ENCODE measurements around the gene NOL12.
"Not testable (repeated sequence)": the region's sequence is repeated elsewhere in the genome, so short reads cannot be mapped to it uniquely, and the experiment has no call there.

The NOL12 gene

DNA sequence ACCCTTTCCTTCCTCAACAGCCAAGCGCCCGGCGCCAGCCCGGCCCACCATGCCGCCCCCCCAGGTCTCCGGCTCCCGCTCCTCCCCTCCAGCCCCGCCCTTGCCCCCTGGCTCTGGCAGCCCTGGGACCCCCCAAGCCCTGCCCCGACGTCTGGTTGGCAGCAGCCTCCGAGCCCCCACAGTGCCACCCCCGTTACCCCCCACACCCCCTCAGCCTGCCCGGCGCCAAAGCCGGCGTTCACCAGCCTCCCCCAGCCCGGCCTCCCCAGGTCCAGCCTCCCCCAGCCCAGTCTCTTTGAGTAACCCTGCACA lies 30.9 kb upstream of the NOL12 start:
- no peak overlapping the region for H3K4me3 ChIP-seq (ENCODE audit: low read depth, low read length, poor library complexity, severe bottlenecking)
- H3K36me3 ChIP-seq (ENCODE audit: insufficient read depth, low read length): peaks cover 31% of the 10 kb centered on the region
- no peaks in the 10 kb centered on the region for H3K9me3 ChIP-seq (ENCODE audit: low read length)
- peaks cover 12% of the 10 kb centered on the region for H3K79me2 ChIP-seq (ENCODE audit: insufficient read depth, low read length)
- H4K20me1 ChIP-seq (ENCODE audit: insufficient read depth, low read length): no peaks in the 10 kb centered on the region
- H3K4me2 ChIP-seq (ENCODE audit: low read length): no peak overlapping the region
- TF ChIP-seq, protein P1, sequence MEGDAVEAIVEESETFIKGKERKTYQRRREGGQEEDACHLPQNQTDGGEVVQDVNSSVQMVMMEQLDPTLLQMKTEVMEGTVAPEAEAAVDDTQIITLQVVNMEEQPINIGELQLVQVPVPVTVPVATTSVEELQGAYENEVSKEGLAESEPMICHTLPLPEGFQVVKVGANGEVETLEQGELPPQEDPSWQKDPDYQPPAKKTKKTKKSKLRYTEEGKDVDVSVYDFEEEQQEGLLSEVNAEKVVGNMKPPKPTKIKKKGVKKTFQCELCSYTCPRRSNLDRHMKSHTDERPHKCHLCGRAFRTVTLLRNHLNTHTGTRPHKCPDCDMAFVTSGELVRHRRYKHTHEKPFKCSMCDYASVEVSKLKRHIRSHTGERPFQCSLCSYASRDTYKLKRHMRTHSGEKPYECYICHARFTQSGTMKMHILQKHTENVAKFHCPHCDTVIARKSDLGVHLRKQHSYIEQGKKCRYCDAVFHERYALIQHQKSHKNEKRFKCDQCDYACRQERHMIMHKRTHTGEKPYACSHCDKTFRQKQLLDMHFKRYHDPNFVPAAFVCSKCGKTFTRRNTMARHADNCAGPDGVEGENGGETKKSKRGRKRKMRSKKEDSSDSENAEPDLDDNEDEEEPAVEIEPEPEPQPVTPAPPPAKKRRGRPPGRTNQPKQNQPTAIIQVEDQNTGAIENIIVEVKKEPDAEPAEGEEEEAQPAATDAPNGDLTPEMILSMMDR (IDR thresholded peaks at IDR 0.05; ENCODE audit: low read length): no peak
- no peak for TF ChIP-seq EZH2 (IDR thresholded peaks at IDR 0.05; ENCODE audit: borderline replicate concordance, low read length)
- no peaks in the 10 kb centered on the region for H3F3A ChIP-seq (ENCODE audit: insufficient read depth, low read length)
- H3K4me1 ChIP-seq (ENCODE audit: insufficient read depth, low read length, severe bottlenecking): peaks cover 14% of the 10 kb centered on the region
- no peak overlapping the region for H3K9ac ChIP-seq (ENCODE audit: low read length)
- H3K9me2 ChIP-seq (ENCODE audit: low read depth, low read length): no peaks in the 10 kb centered on the region
- H3K27ac ChIP-seq (ENCODE audit: low read depth, low read length, poor library complexity, severe bottlenecking): no peak overlapping the region
- H2AFZ ChIP-seq (ENCODE audit: low read length): no peak overlapping the region
- no peaks in the 10 kb centered on the region for H3K27me3 ChIP-seq (ENCODE audit: insufficient read depth, low read length)

DNA sequence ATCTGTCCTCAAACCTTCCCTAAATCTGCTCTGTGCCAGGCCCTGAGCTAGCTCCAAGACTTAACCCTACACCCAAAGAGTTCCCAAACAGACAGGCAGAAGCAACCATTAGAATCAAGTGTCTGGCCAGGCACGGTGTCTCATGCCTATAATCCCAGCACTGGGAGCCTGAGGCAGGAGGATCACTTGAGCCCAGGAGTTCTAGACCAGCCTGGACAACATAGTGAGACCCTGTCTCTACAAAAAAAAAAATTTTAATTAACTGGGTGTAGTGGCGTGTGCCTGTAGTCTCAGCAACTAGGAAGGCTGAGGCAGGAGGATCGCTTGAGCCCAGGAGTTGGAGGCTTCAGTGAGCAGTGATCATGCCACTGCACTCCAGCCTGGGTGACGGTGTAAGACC lies 29.6 kb upstream of the NOL12 start:
- H3K4me2 ChIP-seq (ENCODE audit: low read length); H2AFZ ChIP-seq (ENCODE audit: low read length); H3K9me3 ChIP-seq (ENCODE audit: low read length); H3K9ac ChIP-seq (ENCODE audit: low read length); H3F3A ChIP-seq (ENCODE audit: insufficient read depth, low read length); H3K9me2 ChIP-seq (ENCODE audit: low read depth, low read length); H4K20me1 ChIP-seq (ENCODE audit: insufficient read depth, low read length); H3K4me3 ChIP-seq (ENCODE audit: low read depth, low read length, poor library complexity, severe bottlenecking); H3K27me3 ChIP-seq (ENCODE audit: insufficient read depth, low read length): not testable (repeated sequence)
- peaks cover 26% of the 10 kb centered on the region for H3K79me2 ChIP-seq (ENCODE audit: insufficient read depth, low read length)
- H3K4me1 ChIP-seq (ENCODE audit: insufficient read depth, low read length, severe bottlenecking): peaks cover 28% of the 10 kb centered on the region
- peaks cover 28% of the 10 kb centered on the region for H3K36me3 ChIP-seq (ENCODE audit: insufficient read depth, low read length)
- H3K27ac ChIP-seq (ENCODE audit: low read depth, low read length, poor library complexity, severe bottlenecking): peak overlapping the region; percentile 65

DNA sequence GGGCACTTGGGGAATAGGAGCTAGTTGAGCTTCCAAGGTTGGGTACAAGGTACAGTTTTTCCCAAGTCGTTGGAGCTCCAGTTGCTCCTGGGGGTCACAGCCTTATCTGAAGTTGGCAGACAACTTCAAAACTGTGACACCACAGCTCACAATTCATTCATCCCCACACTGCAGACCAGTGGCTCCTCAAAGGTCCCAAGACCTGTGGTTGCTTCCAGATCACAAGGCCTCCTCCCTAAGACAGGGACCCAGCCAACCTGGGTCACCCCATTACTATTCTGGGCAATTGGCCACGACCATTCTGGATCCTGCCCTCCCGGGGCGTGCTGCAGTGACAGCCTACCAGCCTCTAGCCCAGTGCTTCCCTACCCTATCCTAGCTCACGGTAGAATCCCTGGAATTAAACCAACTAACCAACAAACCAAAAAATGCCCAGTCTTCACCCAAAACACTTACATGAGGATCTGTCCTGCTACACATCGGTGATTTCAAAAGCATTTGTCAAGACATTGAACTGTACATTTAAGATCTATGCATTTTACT lies 28.5 kb upstream of the NOL12 start:
- Histone ChIP-seq H3K4me1 (ENCODE audit: insufficient read depth, low read length, severe bottlenecking) (peaks cover 39% of the 10 kb centered on the region), H2AFZ (ENCODE audit: low read length) (no peak overlapping the region), H3K27me3 (ENCODE audit: insufficient read depth, low read length) (no peaks in the 10 kb centered on the region), H3K4me3 (ENCODE audit: low read depth, low read length, poor library complexity, severe bottlenecking) (peak overlapping the region; percentile 82), H3K9ac (ENCODE audit: low read length) (peak overlapping the region; percentile 77), H3K9me2 (ENCODE audit: low read depth, low read length) (no peaks in the 10 kb centered on the region), H3K27ac (ENCODE audit: low read depth, low read length, poor library complexity, severe bottlenecking) (peak overlapping the region; percentile 91), H3K36me3 (ENCODE audit: insufficient read depth, low read length) (peaks cover 28% of the 10 kb centered on the region; the same call in 1 of the 2 replicates), H3K9me3 (ENCODE audit: low read length) (no peaks in the 10 kb centered on the region), H4K20me1 (ENCODE audit: insufficient read depth, low read length) (no peaks in the 10 kb centered on the region), H3F3A (ENCODE audit: insufficient read depth, low read length) (no peaks in the 10 kb centered on the region), H3K4me2 (ENCODE audit: low read length) (peak overlapping the region; percentile 93), H3K79me2 (ENCODE audit: insufficient read depth, low read length) (peaks cover 36% of the 10 kb centered on the region)
- TF ChIP-seq, protein P1 (IDR thresholded peaks at IDR 0.05; ENCODE audit: low read length): no peak
- TF ChIP-seq EZH2 (IDR thresholded peaks at IDR 0.05; ENCODE audit: borderline replicate concordance, low read length): no peak
